VCaP (cell line): ENCODE data around the gene ZNF221.

Experiments
- H3K27ac ChIP-seq: fragments of 450-650 bp; 2 replicates; pipeline ENCODE4 v1.5.1; 2017
- TF ChIP-seq, protein P1 (sequence below): fragments of 450-650 bp; conservative IDR thresholded peaks from 2 replicates; pipeline ENCODE4 v1.5.1; 2017; ENCODE audit warnings: mild to moderate bottlenecking, moderate library complexity

Gene ZNF221

DNA sequence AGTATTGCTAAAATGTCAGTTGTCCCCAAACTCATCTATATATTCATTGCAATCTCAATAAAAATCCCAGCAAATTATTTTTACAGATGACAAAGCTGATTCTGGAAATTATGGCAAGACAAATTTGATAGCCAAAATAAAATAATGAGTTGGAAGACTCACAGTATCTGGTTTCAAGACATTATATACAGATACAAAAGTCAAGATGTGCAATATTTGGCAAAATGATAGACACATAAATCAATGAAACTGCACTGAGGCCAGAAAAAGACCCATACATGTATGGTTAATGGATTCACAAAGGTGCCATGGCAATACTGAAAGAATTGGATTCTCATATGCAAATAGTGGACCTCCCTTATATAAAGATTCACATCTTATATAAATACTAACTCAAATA lies 40.1 kb upstream of the ZNF221 start:
- TF ChIP-seq, protein P1, sequence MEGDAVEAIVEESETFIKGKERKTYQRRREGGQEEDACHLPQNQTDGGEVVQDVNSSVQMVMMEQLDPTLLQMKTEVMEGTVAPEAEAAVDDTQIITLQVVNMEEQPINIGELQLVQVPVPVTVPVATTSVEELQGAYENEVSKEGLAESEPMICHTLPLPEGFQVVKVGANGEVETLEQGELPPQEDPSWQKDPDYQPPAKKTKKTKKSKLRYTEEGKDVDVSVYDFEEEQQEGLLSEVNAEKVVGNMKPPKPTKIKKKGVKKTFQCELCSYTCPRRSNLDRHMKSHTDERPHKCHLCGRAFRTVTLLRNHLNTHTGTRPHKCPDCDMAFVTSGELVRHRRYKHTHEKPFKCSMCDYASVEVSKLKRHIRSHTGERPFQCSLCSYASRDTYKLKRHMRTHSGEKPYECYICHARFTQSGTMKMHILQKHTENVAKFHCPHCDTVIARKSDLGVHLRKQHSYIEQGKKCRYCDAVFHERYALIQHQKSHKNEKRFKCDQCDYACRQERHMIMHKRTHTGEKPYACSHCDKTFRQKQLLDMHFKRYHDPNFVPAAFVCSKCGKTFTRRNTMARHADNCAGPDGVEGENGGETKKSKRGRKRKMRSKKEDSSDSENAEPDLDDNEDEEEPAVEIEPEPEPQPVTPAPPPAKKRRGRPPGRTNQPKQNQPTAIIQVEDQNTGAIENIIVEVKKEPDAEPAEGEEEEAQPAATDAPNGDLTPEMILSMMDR, result no peak
- no peak overlapping the region for H3K27ac ChIP-seq

DNA sequence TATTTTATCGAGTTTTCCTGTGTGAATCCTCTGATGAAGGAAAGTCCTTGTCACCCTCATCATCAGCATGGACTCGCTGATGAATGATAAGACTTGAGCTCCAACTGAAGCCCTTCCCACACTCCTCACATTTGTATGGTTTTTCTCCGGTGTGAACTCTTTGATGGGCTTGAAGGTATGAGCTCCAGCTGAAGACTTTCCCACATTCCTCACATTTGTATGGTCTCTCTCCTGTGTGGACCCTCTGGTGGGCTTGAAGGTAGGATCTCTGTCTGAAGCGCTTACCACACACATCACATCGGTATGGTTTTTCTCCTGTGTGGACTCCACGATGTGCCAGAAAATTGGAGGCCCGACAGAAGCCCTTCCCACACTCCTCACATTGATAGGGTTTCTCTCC lies 37.6 kb upstream of the ZNF221 start:
- no peak overlapping the region for H3K27ac ChIP-seq
- TF ChIP-seq, protein P1, result no peak

DNA sequence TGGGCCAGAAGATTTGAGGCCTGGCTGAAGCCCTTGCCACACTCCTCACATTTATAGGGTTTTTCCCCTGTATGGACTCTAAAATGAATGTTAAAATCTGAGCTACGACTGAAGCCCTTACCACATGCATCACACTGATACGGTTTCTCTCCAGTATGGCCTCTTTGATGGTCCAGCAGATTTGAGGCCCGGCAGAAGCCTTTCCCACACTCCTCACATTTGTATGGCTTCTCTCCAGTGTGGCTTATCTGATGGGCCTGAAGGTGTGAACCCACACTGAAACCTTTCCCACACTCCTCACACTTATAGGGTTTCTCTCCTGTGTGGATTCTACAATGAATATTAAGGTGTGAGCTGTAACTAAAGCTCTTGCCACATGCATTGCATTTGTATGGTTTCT lies 37.0 kb upstream of the ZNF221 start:
- TF ChIP-seq, protein P1, result no peak
- H3K27ac ChIP-seq, result no peak overlapping the region

DNA sequence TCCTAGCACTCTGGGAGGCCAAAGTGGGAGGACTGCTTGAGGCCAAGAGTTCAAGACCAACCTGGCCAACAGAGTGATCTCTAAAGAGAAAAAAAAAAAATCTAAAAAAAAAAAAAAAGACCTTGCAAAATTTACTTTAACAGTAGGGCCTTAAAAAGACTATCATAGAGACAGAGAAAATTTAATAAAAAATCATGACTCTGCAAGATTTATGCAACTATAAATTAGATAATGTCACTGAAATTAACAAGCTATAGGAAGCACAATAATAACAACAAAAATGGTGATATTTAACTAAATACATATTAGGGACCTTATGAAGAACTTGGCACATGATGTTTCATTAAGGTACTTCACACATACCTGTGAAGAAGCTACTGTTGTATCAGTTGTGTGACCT lies 27.2 kb upstream of the ZNF221 start:
- H3K27ac ChIP-seq, result no peak overlapping the region
- TF ChIP-seq, protein P1, result no peak

DNA sequence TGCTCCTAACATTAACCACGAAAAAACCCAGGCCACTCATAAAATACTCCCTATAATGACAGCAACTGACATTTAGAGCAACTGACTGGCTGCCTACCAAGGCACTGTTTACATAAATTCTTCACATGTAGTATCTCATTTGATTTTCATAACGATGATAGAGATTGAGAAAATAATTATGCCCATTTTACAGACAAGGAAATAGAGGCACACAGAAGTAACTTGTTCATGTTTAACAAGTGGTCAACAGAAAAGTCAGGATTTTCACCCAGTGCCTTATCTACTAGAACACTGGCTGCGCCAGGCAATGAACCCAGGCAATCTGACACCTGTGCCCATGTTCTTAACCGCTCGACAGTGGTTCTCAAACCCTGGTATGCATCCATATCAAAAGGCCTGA lies 22.2 kb upstream of the ZNF221 start:
- no peak overlapping the region for H3K27ac ChIP-seq
- TF ChIP-seq, protein P1, result no peak

DNA sequence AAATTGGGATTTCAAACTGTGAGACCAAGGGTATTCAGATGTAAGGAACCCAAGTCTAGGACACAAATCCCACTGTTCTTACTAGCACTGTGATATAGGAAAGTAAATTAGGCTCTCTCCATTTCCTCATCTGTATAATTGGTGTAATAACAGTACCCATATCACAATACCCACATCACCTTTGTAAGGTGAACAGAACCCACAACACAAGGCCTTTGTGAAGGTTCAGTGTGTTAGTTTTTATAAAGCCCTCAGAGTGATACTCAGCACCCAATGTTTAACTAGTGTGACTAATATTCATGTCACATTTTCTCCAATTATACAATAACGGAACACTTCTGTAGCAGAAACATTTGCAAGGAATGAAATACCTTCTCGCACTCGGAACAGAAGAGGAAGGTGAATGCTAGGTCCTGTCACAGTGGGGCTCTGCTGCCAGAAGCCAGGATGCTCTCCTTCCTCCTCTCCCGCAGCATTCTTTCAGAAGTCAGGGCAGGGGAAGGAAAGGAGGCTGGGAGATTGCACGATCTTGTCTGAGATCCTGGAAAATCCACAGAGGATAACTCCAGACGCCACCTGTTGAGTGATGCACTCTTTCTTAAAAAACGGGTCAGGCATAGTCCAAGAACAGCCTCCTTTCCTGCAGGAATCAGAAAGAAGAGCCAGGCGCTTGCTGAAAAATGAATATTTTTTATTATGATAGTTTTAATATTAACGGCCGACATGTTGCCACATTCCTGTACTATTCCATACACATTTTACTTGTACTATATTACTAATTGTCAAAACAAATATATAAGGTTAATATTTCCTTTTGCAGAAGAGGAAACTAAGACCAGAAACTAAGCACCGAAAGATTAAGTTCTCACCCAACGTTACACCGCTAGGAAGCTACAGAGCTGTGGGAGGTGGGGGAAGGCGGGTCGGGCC lies 16.7 kb upstream of the ZNF221 start:
- peak overlapping the region; percentile 83 for H3K27ac ChIP-seq
- TF ChIP-seq, protein P1, result no peak; the same call in 1 of the 2 replicates

DNA sequence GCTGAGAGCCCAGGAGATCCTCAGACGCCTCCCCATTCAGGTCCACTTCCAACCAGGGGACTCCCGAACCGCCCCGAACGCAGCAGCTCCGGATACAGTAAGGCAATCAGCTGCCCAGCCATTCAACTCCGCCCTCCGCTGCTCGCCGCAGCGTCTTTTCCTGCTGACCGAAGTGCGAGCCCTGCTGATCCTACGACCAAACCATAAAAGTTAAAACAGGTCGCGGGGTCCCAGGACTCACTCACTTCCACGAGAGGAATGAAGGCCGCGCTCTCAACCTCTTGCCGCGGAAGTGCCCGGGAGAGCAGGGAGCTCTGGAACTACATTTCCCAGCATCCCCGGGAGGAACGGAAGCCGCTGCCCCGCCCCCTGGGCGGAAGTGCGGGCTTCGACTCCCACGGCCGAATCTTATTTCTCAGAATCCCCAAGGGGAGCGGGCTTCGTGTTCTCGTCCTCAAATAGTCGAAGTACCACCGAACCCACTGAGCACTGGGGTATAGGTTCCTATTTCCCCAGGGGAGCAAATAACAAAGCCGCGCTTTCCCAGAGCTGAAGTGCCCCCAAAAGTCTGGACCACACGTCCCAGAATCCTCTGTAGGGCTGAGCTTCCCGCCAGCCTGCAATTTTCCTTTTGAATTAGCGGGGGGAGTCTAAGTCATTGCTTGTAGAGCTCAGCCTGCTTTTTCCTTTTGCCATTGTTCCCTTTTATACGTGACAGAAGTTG lies 15.9 kb upstream of the ZNF221 start, which contains the start of gene ZNF45:
Gene ZNF45 (minus strand): TSS at position 298 of the 724 bp plus-strand sequence. CDS start 13,097 bp downstream, outside the sequence.
- TF ChIP-seq, protein P1, result no peak; the same call in 1 of the 2 replicates
- peak within 1 kb of the TSS; percentile 83 for H3K27ac ChIP-seq
